Pancreas (tissue), 10 donors: ENCODE results near the gene SEMA6B. TPM values are rescaled to one million over a fixed set of nuclear protein-coding genes. Genes with fewer than 3 reads are reported as not detected.

Experiments
- ATAC-seq, 4 donors: fragments of 200-7000 bp; cut with Tn5 transposase; one replicate each; pipeline versions ENCODE4 v1.8.0 to v1.9.1; 2020; ENCODE audit warnings: mild to moderate bottlenecking in 4 of 4, moderate library complexity in 4 of 4
- DNase-seq, 6 donors: peaks; one replicate each; pipeline ENCODE4 v3.0.0-alpha.2; 2020
- FAIRE-seq: peaks from 2 replicates; lab custom pipeline; 2012; peaks lifted over from hg19 to GRCh38; lab: Jason Lieb, UNC
- H3K27ac ChIP-seq, 4 donors: fragments of 200-600 bp; sonication (generic); 1 replicate in 3 of 4; 2 replicates in 1 of 4; pipeline versions ENCODE4 v1.5.0 to v1.8.0; 2020
- H3K27me3 ChIP-seq, 4 donors: fragments of 200-600 bp; one replicate each; pipeline ENCODE4 v1.8.0; 2021
- H3K36me3 ChIP-seq, 3 donors: fragments of 200-600 bp; sonication (generic) in 1 of 3; one replicate each; pipeline versions ENCODE4 v1.5.0 to v1.8.0; 2020 to 2021
- H3K4me1 ChIP-seq, 3 donors: fragments of 200-600 bp; one replicate each; pipeline ENCODE4 v1.8.0; 2021
- H3K4me3 ChIP-seq, 4 donors: fragments of 200-600 bp; sonication (generic) in 2 of 4; one replicate each; pipeline versions ENCODE4 v1.5.0 to v1.8.0; 2020 to 2021
- H3K9me3 ChIP-seq, 4 donors: fragments of 200-600 bp; one replicate each; pipeline ENCODE4 v1.8.0; 2021
- CTCF ChIP-seq, 4 donors: fragments of 200-600 bp; sonication (generic) in 3 of 4; IDR thresholded peaks; one replicate each; pipeline versions ENCODE4 v1.5.0 to v1.8.0; 2021; ENCODE audit warnings: antibody characterized with exemption in 4 of 4
- WGBS, 2 donors: extraction: QIAGEN DNeasy Blood & Tissue Kit; methylation state at CpG; one replicate each; pipeline ENCODE4 v1.1.7; 2013; 5-methylcytosine and 5-hydroxymethylcytosine counted together
- intact Hi-C, 3 donors: fragments of 100-400 bp; cut with DNase I; formaldehyde crosslinking; loops; one replicate each; pipeline versions ENCODE4 v1.11.1 to v1.14.2; 2022
- polyA plus RNA-seq, 2 donors: library from polyadenylated mRNA; stranded (reverse); fragments of 200-250 nt; gene quantifications; one replicate each; pipeline ENCODE4 v1.2.3, GENCODE V29; 2013
- total RNA-seq, 6 donors: library from RNA; stranded (reverse); fragmentation: NEBNext Ultra II Directional in 4 of 6; extraction: Animal tissue kit (Norgen Biotek cat#: 25700) in 4 of 6; gene quantifications; one replicate each; pipeline versions ENCODE4 v1.2.1 to v1.2.4, GENCODE V29; 2021 to 2023
- donor health status: healthy with polysubstance abuse.
- donor health status: DM: no; HTN: no; CAD: no; lungs with moderate emphysema.
- donor health status: DM: no; HTN: no; CAD: no.
- donor health status: control.
- donor health status: control.
- donor health status: Bipolar disorder and iron deficiency.
- donor health status: DM: yes; HTN: yes; CAD: no.
- donor health status: DM: no; HTN: no; CAD: no.
- donor health status: DM: no; HTN: no; CAD: no.
- donor health status: DM: yes; HTN: yes; CAD: no.

The SEMA6B gene
- total and polyA plus RNA-seq, 8 donors, result 2.2 to 4.7 (median 3.5) TPM

DNA sequence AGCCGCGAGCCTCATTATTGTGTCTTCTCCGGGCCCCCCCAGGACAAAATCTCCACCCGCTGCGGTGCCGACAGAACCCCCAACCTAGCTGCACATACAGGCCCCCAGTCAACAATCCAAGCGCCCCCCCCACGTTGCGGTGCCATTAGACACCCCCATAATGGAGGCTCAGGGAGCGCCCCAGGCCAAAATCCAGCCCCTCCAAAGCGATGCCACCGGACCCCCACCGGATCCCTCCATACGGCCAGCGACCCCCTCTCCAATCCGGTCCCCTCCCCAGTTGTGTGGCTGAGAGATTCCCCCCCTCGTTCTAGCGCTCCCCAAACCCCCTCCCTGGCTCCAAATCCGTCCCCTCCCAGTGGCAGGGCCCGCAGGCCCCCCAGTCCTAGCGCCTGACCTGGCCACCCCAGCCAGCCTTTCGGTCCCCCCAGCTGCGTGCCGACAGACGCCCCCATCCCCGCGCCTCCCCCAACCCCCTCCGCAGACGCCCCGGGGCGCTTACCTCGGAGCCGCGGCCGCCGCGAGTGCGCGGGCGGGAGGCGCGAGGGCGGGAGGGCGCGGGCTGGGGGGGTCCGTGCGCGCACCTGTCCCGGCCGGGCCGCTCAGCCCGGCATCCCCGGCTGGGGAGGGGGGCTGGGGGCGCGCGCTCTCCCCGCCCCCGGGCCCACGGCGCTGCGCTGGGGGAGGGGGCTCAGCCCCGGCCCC, 21.6 kb upstream of the SEMA6B start:
- WGBS, 2 donors, result 2 to 3% methylated on average over 20 to 62 of the region's 62 CpGs
- no peak for TF ChIP-seq CTCF (IDR thresholded peaks at IDR 0.05)
- intact Hi-C loops, result no loop called here

GRCh38 chr19:4580021-4580901, 20.8 kb upstream of the SEMA6B start:
- 6 to 16% methylated on average over 18 to 50 of the region's 50 CpGs for WGBS, 2 donors

More for the DNA sequence above, 21.6 kb upstream of the SEMA6B start:
- peak in 1 of 4 donors; percentile 23 for ATAC-seq
- FAIRE-seq, result no peak
- H3K27ac ChIP-seq, result no peak overlapping the region
- H3K36me3 ChIP-seq, result no peaks in the 10 kb centered on the region
- no peaks in the 10 kb centered on the region for H3K9me3 ChIP-seq
- peaks cover 0 to 11% (median 10%) of the 10 kb centered on the region in 3 donors for H3K4me1 ChIP-seq
- no peak for DNase-seq
- H3K4me3 ChIP-seq, result peak overlapping the region in 1 of 4 donors; percentile 29
- peaks cover 0 to 20% (median 2%) of the 10 kb centered on the region in 4 donors for H3K27me3 ChIP-seq

GRCh38 chr19:4579389-4579788, 19.9 kb upstream of the SEMA6B start:
- 65 to 82% methylated on average over 7 to 8 of the region's 8 CpGs for WGBS, 2 donors

More at GRCh38 chr19:4580021-4580901, 20.8 kb upstream of the SEMA6B start:
- H3K27me3 ChIP-seq, result peaks cover 0 to 17% (median 2%) of the 10 kb centered on the region in 4 donors
- ATAC-seq, result no peak
- DNase-seq, result no peak
- H3K4me3 ChIP-seq, result peak overlapping the region in 1 of 4 donors; percentile 29
- TF ChIP-seq CTCF (IDR thresholded peaks at IDR 0.05), result no peak
- intact Hi-C loops, result no loop called here
- H3K9me3 ChIP-seq, result no peaks in the 10 kb centered on the region
- FAIRE-seq, result no peak
- H3K36me3 ChIP-seq, result no peaks in the 10 kb centered on the region
- peaks cover 0 to 11% (median 10%) of the 10 kb centered on the region in 3 donors for H3K4me1 ChIP-seq
- no peak overlapping the region for H3K27ac ChIP-seq

GRCh38 chr19:4578552-4579248, 19.2 kb upstream of the SEMA6B start:
- no peak for DNase-seq
- TF ChIP-seq CTCF (IDR thresholded peaks at IDR 0.05), result no peak
- Histone ChIP-seq H3K4me1 (no peaks in the 10 kb centered on the region), H3K27ac (no peak overlapping the region), H3K27me3 (peaks cover 0 to 9% (median 0%) of the 10 kb centered on the region in 4 donors), H3K9me3 (no peaks in the 10 kb centered on the region), H3K36me3 (no peaks in the 10 kb centered on the region), H3K4me3 (no peak overlapping the region)
- WGBS, 2 donors, result 56 to 66% methylated on average over 11 of the region's 11 CpGs
- no peak for ATAC-seq
- no peak for FAIRE-seq
- intact Hi-C loops, result loop anchor here in 2 of 3 donors (5.0 kb wide), 1 partner anchor 54 kb away; no protein-coding TSS in a partner anchor

More at GRCh38 chr19:4579389-4579788, 19.9 kb upstream of the SEMA6B start:
- FAIRE-seq, result no peak
- no peaks in the 10 kb centered on the region for H3K36me3 ChIP-seq
- no peak for DNase-seq
- ATAC-seq, result no peak
- no peak for TF ChIP-seq CTCF (IDR thresholded peaks at IDR 0.05)
- intact Hi-C loops, result loop anchor here in 2 of 3 donors (5.0 kb wide), 1 partner anchor 53 kb away; no protein-coding TSS in a partner anchor
- H3K27me3 ChIP-seq, result peaks cover 0 to 10% (median under 1%) of the 10 kb centered on the region in 4 donors
- no peaks in the 10 kb centered on the region for H3K9me3 ChIP-seq
- no peak overlapping the region for H3K27ac ChIP-seq
- H3K4me3 ChIP-seq, result no peak overlapping the region
- H3K4me1 ChIP-seq, result peaks cover 0 to 6% (median 6%) of the 10 kb centered on the region in 3 donors
